ENCODE results near the gene TCP11L1.
A peak's percentile ranks its signal among the peaks of the same experiment; 100 is the strongest.

Gene TCP11L1

DNA sequence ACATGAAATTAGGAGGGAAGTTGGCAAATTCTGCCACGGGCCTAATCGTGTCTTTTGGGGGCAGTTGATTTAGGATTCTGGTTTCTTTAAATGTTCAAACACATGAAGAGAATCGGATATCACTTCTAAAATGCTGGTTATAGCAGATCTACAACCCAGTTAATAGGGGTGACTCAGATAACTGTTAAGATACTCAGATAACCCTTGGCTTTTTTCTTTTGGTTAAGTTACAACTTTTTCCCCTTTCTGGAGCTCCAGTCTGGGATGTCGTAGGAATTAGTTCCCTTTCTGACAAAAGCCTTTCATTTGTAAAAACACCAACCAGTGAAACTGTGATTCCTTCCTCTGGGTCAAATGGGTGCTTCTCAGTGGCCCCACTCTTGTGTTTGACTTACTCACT is 22.7 kb upstream of the TCP11L1 start:
- H3K27me3 ChIP-seq = no peaks in the 10 kb centered on the region
- H3K4me1 ChIP-seq = no peaks in the 10 kb centered on the region
- no peak for DNase-seq
- H3K9me3 ChIP-seq = no peaks in the 10 kb centered on the region
- no peak for TF ChIP-seq CTCF (IDR thresholded peaks at IDR 0.05; ENCODE audit: low read depth, low read length)
- H3K36me3 ChIP-seq = no peaks in the 10 kb centered on the region
- H3K4me3 ChIP-seq (ENCODE audit: low read depth, low read length) = peak overlapping the region; percentile 58

- Histone ChIP-seq H3K9me3 (no peaks in the 10 kb centered on the region), H3K4me3 (ENCODE audit: low read depth, low read length) (no peak overlapping the region), H3K36me3 (no peaks in the 10 kb centered on the region), H3K4me1 (no peaks in the 10 kb centered on the region), H3K27me3 (no peaks in the 10 kb centered on the region)
- TF ChIP-seq CTCF (IDR thresholded peaks at IDR 0.05; ENCODE audit: low read depth, low read length) = no peak
- no peak for DNase-seq
These were observed 21.9 kb upstream of the TCP11L1 start for GRCh38 chr11:33017478-33017877.

- Histone ChIP-seq H3K9me3 (no peaks in the 10 kb centered on the region), H3K4me1 (no peaks in the 10 kb centered on the region), H3K27me3 (no peaks in the 10 kb centered on the region), H3K4me3 (ENCODE audit: low read depth, low read length) (no peak overlapping the region), H3K36me3 (no peaks in the 10 kb centered on the region)
- DNase-seq = no peak
- no peak for TF ChIP-seq CTCF (IDR thresholded peaks at IDR 0.05; ENCODE audit: low read depth, low read length)
These were observed 21.4 kb upstream of the TCP11L1 start for GRCh38 chr11:33017965-33018364.

DNA sequence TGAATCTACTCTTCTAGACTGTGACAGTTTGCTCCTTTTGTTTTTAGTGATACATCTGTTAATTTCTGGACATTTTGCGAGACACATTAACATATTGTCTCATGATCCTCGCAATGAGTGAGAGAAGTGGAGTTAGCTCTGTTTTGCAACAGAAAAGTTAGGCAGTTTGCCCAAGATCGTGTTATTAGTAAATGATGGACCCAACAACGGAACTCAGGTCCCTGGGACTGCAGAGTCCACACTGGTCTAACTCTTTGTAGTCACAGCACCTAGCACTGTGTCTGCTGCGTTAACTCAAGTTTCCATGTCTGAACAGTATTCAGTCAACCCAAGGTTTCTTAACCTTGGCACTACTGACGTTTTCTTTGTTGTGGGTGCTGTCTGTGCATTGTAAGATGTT is 20.5 kb upstream of the TCP11L1 start:
- Histone ChIP-seq H3K4me1 (no peaks in the 10 kb centered on the region), H3K27me3 (no peaks in the 10 kb centered on the region), H3K36me3 (no peaks in the 10 kb centered on the region), H3K4me3 (ENCODE audit: low read depth, low read length) (no peak overlapping the region), H3K9me3 (no peaks in the 10 kb centered on the region)
- no peak for DNase-seq
- no peak for TF ChIP-seq CTCF (IDR thresholded peaks at IDR 0.05; ENCODE audit: low read depth, low read length)

- TF ChIP-seq CTCF (IDR thresholded peaks at IDR 0.05; ENCODE audit: low read depth, low read length) = no peak
- Histone ChIP-seq H3K9me3 (no peaks in the 10 kb centered on the region), H3K4me1 (no peaks in the 10 kb centered on the region), H3K4me3 (ENCODE audit: low read depth, low read length) (no peak overlapping the region), H3K36me3 (no peaks in the 10 kb centered on the region), H3K27me3 (no peaks in the 10 kb centered on the region)
- DNase-seq = no peak
These were observed 17.9 kb upstream of the TCP11L1 start for GRCh38 chr11:33021501-33021900.

GRCh38 chr11:33021937-33022336 is 17.4 kb upstream of the TCP11L1 start:
- Histone ChIP-seq H3K4me1 (no peaks in the 10 kb centered on the region), H3K9me3 (no peaks in the 10 kb centered on the region), H3K36me3 (no peaks in the 10 kb centered on the region), H3K27me3 (no peaks in the 10 kb centered on the region), H3K4me3 (ENCODE audit: low read depth, low read length) (no peak overlapping the region)
- DNase-seq = no peak
- no peak for TF ChIP-seq CTCF (IDR thresholded peaks at IDR 0.05; ENCODE audit: low read depth, low read length)
